ENCODE results near the gene DBF4B.
A peak's percentile ranks its signal among the peaks of the same experiment; 100 is the strongest.

DBF4B gene

DNA sequence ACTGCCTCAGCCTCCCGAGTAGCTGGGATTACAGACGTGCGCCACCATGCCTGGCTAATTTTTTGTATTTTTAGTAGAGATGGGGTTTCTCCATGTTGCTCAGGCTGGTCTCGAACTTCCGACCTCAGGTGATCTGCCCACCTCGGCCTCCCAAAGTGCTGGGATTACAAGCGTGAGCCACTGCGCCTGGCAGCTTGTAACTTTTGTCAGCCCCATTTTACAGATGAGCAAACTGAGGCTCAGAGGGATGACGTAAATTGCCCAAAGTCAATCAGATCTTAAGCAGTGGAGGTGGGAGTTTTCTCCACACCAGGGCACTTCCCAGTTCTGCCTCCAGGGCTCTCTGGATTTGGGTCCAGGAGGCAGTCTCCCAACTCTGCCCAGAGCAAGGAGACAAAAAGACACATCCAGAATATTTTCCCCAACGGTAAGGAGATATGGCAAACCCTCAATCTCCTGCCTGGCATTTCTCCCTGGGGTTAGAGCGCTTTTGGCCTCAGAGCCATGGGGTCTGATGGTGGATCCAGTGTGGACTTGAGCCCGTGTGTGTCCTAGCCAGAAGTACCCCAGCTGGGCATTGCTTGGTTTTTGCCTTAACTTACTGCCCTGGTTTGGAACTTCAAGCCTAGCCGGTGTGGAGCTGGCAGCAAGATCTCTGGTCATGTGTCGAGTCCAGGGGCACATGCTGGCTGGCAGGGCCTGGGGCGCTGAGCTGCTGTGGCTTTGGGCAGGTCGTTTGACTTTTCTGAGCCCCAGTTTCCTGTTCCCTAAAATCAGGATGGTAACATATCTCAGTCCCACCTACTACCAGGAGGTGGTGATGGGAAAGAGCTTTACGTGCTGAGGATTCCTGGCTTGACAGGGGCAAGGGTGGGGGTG is 53.7 kb downstream of the DBF4B start:
- DNase-seq = no peak

- no peak for DNase-seq
Measured at GRCh38 chr17:44763170-44763569, 54.7 kb downstream of the DBF4B start.

DNA sequence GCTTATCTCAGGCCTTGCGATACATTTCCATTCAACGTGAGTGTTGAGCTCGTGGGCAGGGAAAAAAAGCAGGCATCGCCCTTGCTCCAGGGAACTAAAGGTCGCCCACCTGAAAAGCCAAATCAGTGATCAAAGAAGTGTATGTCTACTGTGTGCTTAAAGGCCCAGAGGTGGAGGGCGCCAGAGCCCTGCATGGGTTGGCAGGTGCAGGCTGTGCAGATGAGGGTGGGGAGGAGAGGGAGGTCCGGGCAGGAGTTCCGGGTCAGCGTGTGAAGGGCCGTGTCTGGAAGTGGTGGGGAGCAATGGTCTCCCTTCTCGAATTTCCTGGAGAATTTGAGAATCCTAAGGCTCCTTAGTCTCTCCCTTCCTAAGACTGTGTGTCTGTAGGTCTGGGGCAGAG is 57.5 kb downstream of the DBF4B start:
- no peak for DNase-seq

DNA sequence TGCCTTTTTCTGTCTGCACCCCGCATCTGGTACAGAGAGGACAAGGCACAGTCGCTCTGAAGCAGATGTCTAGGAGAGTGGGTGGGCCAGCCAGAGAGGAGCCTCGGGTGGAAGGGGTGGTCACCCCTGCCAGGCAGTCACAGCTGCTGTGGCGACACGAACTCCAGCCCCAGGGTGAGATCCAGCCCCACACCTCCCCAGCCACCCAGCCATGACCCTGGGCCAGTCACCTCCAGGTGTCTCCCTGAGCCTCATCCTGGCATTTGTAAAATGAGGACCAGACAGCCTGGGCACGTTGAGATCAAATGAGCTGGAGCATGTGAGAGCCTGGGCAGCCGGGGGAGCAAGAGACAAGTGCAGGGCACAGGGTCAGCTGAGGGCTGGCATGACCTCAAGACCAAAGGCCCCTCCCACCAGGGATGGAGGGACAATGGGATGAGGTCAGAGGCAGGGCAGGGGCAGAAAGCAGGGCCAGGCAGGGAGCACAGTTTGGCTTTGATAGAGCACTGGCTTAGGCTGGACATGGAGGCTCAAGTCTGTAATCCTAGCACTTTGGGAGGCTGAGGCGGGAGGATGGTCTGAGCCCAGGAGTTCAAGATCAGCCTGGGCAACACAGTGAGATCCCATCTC is 58.1 kb downstream of the DBF4B start:
- DNase-seq = no peak

DNA sequence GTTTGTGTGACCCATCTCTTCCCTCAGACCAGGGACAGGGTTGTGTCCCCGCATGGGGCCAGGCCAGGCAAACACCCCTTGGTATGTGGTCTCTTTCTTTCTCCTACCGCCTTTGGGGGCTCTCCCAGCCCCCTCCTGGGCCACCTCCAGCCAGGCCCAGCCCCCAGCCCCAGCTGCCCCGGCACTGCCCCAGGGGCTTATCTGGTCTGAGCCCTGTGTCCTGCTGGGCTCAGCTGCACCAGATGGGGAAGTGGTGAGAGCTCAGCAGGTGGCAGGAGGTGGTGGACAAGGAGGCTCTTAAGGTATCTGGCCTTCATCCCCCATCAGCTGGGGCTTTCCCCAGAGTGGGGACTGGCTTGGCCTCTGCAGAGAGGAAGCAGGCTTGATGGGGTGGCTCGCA is 59.0 kb downstream of the DBF4B start:
- DNase-seq = no peak

- DNase-seq = no peak
Measured at GRCh38 chr17:44768505-44769142, 60.2 kb downstream of the DBF4B start.

- DNase-seq = no peak
Measured at GRCh38 chr17:44769230-44769629, 60.8 kb downstream of the DBF4B start.

- no peak for DNase-seq
Measured at GRCh38 chr17:44769647-44770084, 61.2 kb downstream of the DBF4B start.

GRCh38 chr17:44770166-44770925 is 61.9 kb downstream of the DBF4B start:
- no peak for DNase-seq

GRCh38 chr17:44772308-44773045 is 64.0 kb downstream of the DBF4B start:
- DNase-seq = no peak

DNA sequence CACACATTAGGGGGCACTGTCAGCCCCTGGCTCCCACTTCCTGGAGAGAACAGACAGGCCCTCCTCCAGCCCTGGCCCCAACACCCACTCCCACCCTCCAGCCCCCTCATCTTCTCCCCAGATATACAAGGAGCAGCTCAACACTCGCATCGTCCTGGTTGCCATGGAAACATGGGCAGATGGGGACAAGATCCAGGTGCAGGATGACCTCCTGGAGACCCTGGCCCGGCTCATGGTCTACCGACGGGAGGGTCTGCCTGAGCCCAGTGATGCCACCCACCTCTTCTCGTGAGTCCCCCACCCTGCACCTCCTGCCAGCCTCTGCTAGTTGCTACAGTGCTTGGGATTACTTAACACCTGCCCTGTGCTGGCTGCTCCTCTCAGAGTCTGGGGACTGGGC is 64.7 kb downstream of the DBF4B start:
- DNase-seq = no peak

DNA sequence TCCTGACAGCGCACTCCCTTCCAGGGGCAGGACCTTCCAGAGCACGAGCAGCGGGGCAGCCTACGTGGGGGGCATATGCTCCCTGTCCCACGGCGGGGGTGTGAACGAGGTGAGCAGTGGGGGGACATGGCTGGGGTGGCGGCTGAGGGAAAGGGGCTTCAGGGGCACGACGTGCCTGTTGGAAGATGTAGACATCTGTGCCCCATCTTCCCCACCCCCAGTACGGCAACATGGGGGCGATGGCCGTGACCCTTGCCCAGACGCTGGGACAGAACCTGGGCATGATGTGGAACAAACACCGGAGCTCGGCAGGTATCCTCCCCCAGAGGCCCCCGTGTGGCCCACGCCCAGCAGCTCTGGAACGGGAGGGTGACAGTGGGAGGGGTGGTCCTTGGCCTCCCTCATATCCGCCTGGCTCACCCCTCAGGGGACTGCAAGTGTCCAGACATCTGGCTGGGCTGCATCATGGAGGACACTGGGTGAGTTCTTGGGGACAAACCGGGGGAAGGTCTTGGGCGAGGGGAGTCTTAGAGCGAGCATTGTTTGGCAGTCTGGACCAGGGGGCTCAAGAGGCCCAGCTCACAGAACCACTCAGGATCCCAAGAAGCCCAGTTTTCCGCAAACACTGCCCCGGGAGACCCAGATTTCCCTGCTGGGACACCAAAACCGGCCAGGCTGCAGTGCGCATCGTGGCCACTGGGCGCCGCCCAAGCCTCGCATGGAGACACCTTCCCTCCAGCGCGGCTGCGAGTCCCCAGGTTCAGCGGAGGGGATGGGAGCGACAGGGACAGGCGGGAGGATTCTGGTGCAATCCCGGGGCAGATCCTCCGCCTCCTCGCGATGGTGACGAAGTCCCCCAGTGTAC is 66.0 kb downstream of the DBF4B start:
- DNase-seq = peak; percentile 86

GRCh38 chr17:44775136-44775837 is 66.8 kb downstream of the DBF4B start:
- DNase-seq = peak; percentile 99

GRCh38 chr17:44775838-44776621 is 67.6 kb downstream of the DBF4B start:
- no peak for DNase-seq

DNA sequence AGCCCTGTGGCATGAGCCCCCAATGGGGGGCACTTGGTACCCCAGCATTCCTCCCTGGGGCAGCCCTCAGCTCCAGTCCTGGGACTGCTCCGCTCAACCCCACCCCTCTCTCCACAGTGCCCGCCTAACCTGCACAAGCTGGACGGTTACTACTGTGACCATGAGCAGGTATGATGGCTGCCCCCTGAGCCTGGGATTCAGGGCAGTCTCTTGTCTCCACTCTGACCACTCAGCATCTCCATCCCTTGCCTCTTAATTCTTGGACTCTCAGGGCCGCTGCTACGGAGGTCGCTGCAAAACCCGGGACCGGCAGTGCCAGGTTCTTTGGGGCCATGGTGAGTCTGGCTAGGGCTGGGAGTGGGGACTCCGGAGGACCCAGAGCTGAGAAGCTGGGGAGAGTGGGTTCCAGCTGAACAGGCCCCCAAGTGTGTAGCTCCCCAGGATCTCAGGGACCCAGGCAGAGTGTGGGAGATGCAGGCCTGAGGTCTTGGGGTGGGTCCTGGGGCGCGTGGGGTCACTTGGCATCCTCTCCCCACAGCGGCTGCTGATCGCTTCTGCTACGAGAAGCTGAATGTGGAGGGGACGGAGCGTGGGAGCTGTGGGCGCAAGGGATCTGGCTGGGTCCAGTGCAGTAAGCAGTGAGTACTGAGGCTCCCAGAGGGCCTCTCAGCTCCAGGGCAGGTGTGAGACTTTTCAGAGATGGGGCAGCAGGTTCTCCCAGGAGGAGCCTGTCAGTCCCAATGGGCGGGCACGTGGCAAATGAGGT is 68.3 kb downstream of the DBF4B start:
- no peak for DNase-seq

DNA sequence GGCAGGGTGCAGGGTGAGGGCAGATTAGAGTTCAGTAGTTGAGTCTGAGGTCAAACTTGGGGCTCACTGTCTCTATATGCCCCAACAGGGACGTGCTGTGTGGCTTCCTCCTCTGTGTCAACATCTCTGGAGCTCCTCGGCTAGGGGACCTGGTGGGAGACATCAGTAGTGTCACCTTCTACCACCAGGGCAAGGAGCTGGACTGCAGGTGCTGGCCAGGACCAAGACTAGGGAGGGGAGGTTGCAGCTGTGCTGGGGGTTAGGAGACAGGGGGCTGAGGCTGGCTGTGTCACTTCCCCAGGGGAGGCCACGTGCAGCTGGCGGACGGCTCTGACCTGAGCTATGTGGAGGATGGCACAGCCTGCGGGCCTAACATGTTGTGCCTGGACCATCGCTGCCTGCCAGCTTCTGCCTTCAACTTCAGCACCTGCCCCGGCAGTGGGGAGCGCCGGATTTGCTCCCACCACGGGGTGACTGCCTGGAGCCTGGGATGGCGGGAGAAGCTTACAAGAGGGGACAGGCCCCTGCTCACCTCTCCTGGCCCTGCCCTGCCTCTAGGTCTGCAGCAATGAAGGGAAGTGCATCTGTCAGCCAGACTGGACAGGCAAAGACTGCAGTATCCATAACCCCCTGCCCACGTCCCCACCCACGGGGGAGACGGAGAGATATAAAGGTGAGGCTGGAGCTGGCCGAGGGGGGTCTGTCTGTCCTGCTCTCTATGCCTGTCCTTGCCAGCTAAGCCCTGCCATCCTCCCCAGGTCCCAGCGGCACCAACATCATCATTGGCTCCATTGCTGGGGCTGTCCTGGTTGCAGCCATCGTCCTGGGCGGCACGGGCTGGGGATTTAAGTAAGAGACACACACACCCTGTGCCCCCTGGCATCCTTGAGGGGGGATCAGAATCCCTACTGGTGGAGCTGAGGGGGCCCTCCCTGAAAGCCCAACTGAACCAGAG is 69.2 kb downstream of the DBF4B start:
- no peak for DNase-seq

- DNase-seq = no peak
Measured at GRCh38 chr17:44778656-44779210, 70.3 kb downstream of the DBF4B start.

All from EL (cell line).